Measurements from ENCODE around the gene SNX10. TPM values are rescaled to one million over a fixed set of nuclear protein-coding genes. Genes with fewer than 3 reads are reported as not detected.
A peak's percentile ranks its signal among the peaks of the same experiment; 100 is the strongest.

Gene SNX10
- polyA plus RNA-seq, 1 experiment = not detected

GRCh38 chr7:26357799-26358151, 66.1 kb downstream of the SNX10 start:
- no peaks in the 10 kb centered on the region for H3K9me3 ChIP-seq (ENCODE audit: control insufficient read depth, insufficient read depth, low read length)
- no peak overlapping the region for H3K27ac ChIP-seq (ENCODE audit: low read depth, low read length)
- no peak overlapping the region for H3K4me3 ChIP-seq (ENCODE audit: low read depth, low read length)
- no peak for DNase-seq (ENCODE audit: low read depth, low spot score)
- peaks cover 9% of the 10 kb centered on the region for H3K27me3 ChIP-seq (ENCODE audit: control insufficient read depth, insufficient read depth, low read length)
- CTCF ChIA-PET = interaction anchor here (1.9 to 2.0 kb wide), 2 partner anchors 12 to 465 kb away, joined by 6 read pairs; no protein-coding TSS in a partner anchor
- TF ChIP-seq CTCF (IDR thresholded peaks at IDR 0.05; ENCODE audit: low read depth, low read length) = no peak
- POLR2A ChIA-PET = no interaction called here

GRCh38 chr7:26360650-26361049, 69.0 kb downstream of the SNX10 start:
- no peak for TF ChIP-seq CTCF (IDR thresholded peaks at IDR 0.05; ENCODE audit: low read depth, low read length)
- H3K4me3 ChIP-seq (ENCODE audit: low read depth, low read length) = no peak overlapping the region
- no peaks in the 10 kb centered on the region for H3K9me3 ChIP-seq (ENCODE audit: control insufficient read depth, insufficient read depth, low read length)
- no peak for DNase-seq (ENCODE audit: low read depth, low spot score)
- CTCF ChIA-PET = interaction anchor here (0.7 to 9.1 kb wide), 4 partner anchors 9 to 795 kb away, joined by 3 to 278 read pairs (median 4); no protein-coding TSS in a partner anchor
- H3K27me3 ChIP-seq (ENCODE audit: control insufficient read depth, insufficient read depth, low read length) = peaks cover 16% of the 10 kb centered on the region
- POLR2A ChIA-PET = no interaction called here
- H3K27ac ChIP-seq (ENCODE audit: low read depth, low read length) = no peak overlapping the region

- CTCF ChIA-PET = interaction anchor here (1.5 to 9.1 kb wide), 4 partner anchors 10 to 469 kb away, joined by 5 to 365 read pairs (median 142); no protein-coding TSS in a partner anchor
- POLR2A ChIA-PET = no interaction called here
These were observed 70.0 kb downstream of the SNX10 start for GRCh38 chr7:26361637-26362036.

GRCh38 chr7:26363465-26363864, 71.8 kb downstream of the SNX10 start:
- TF ChIP-seq CTCF (IDR thresholded peaks at IDR 0.05; ENCODE audit: low read depth, low read length) = no peak
- POLR2A ChIA-PET = no interaction called here
- H3K27ac ChIP-seq (ENCODE audit: low read depth, low read length) = no peak overlapping the region
- DNase-seq (ENCODE audit: low read depth, low spot score) = no peak
- H3K9me3 ChIP-seq (ENCODE audit: control insufficient read depth, insufficient read depth, low read length) = no peaks in the 10 kb centered on the region
- no peak overlapping the region for H3K4me3 ChIP-seq (ENCODE audit: low read depth, low read length)
- CTCF ChIA-PET = interaction anchor here (2.6 to 9.1 kb wide), 4 partner anchors 166 to 508 kb away, joined by 16 to 365 read pairs (median 150); no protein-coding TSS in a partner anchor
- peaks cover 24% of the 10 kb centered on the region for H3K27me3 ChIP-seq (ENCODE audit: control insufficient read depth, insufficient read depth, low read length)

More at GRCh38 chr7:26361637-26362036, 70.0 kb downstream of the SNX10 start:
- no peak for DNase-seq (ENCODE audit: low read depth, low spot score)
- H3K27me3 ChIP-seq (ENCODE audit: control insufficient read depth, insufficient read depth, low read length) = peaks cover 16% of the 10 kb centered on the region
- H3K4me3 ChIP-seq (ENCODE audit: low read depth, low read length) = no peak overlapping the region
- H3K27ac ChIP-seq (ENCODE audit: low read depth, low read length) = no peak overlapping the region
- no peak for TF ChIP-seq CTCF (IDR thresholded peaks at IDR 0.05; ENCODE audit: low read depth, low read length)
- no peaks in the 10 kb centered on the region for H3K9me3 ChIP-seq (ENCODE audit: control insufficient read depth, insufficient read depth, low read length)

GRCh38 chr7:26365077-26365900, 73.6 kb downstream of the SNX10 start:
- TF ChIP-seq CTCF (IDR thresholded peaks at IDR 0.05; ENCODE audit: low read depth, low read length) = peak; percentile 74
- CTCF ChIA-PET = interaction anchor here (0.6 to 9.1 kb wide), 63 partner anchors 9 to 1106 kb away, joined by 3 to 365 read pairs (median 4); partner anchors contain the start of genes CBX3 and HOXA5
- POLR2A ChIA-PET = no interaction called here
- Histone ChIP-seq H3K9me3 (ENCODE audit: control insufficient read depth, insufficient read depth, low read length) (no peaks in the 10 kb centered on the region), H3K27ac (ENCODE audit: low read depth, low read length) (no peak overlapping the region), H3K4me3 (ENCODE audit: low read depth, low read length) (no peak overlapping the region), H3K27me3 (ENCODE audit: control insufficient read depth, insufficient read depth, low read length) (peaks cover 24% of the 10 kb centered on the region)
- DNase-seq (ENCODE audit: low read depth, low spot score) = peak; percentile 57
